Measurements from ENCODE around the gene POC1A.

DNA sequence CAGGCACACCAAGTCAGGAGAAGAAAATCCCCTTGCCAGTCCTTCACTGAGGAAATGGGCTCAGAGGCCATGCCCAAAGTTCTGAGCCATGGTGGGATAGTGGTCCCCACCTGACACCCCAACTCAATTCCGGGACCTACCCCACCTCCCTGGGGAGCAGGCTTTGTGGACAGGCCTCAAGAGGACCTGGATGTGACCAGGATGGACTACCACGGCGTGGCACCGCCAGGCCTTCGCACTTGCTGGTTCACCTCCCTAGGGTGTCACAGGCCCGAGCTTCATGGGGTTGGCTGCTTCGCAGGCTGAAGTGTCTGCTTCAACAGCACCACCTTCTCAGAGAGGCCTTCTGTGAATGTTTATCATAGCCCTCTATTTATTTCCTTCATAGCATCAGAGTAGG is 31.7 kb downstream of the POC1A start:
- TF ChIP-seq, protein P1, sequence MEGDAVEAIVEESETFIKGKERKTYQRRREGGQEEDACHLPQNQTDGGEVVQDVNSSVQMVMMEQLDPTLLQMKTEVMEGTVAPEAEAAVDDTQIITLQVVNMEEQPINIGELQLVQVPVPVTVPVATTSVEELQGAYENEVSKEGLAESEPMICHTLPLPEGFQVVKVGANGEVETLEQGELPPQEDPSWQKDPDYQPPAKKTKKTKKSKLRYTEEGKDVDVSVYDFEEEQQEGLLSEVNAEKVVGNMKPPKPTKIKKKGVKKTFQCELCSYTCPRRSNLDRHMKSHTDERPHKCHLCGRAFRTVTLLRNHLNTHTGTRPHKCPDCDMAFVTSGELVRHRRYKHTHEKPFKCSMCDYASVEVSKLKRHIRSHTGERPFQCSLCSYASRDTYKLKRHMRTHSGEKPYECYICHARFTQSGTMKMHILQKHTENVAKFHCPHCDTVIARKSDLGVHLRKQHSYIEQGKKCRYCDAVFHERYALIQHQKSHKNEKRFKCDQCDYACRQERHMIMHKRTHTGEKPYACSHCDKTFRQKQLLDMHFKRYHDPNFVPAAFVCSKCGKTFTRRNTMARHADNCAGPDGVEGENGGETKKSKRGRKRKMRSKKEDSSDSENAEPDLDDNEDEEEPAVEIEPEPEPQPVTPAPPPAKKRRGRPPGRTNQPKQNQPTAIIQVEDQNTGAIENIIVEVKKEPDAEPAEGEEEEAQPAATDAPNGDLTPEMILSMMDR (IDR thresholded peaks at IDR 0.05; ENCODE audit: poor library complexity, severe bottlenecking): no peak
- no peak for TF ChIP-seq SMC3 (conservative IDR thresholded peaks at IDR 0.05; ENCODE audit: poor library complexity)
- no peak for TF ChIP-seq EZH2 (IDR thresholded peaks at IDR 0.05; ENCODE audit: borderline replicate concordance, insufficient read depth, low read length, poor library complexity, severe bottlenecking)
- no peak for TF ChIP-seq TAF1 (IDR thresholded peaks at IDR 0.05; ENCODE audit: low read depth)
- no peak for TF ChIP-seq POLR2AphosphoS5 (IDR thresholded peaks at IDR 0.05)
- no peak for TF ChIP-seq REST (IDR thresholded peaks at IDR 0.05; ENCODE audit: borderline replicate concordance)
- no peak for TF ChIP-seq EP300 (conservative IDR thresholded peaks at IDR 0.05; ENCODE audit: poor library complexity, severe bottlenecking)
- TF ChIP-seq RAD21 (conservative IDR thresholded peaks at IDR 0.05): no peak

All from neural cell (in vitro differentiated cells).